ENCODE data around the gene ID2. TPM values are rescaled to one million over a fixed set of nuclear protein-coding genes. Genes with fewer than 3 reads are reported as not detected.
A peak's percentile ranks its signal among the peaks of the same experiment; 100 is the strongest.

The ID2 gene
- total and polyA plus RNA-seq, 2 of the 13 experiments (the other 11 are each of a cell fraction or from before 2014, with no cell fraction given) = 214 to 719 TPM

- TF ChIP-seq, protein P1, sequence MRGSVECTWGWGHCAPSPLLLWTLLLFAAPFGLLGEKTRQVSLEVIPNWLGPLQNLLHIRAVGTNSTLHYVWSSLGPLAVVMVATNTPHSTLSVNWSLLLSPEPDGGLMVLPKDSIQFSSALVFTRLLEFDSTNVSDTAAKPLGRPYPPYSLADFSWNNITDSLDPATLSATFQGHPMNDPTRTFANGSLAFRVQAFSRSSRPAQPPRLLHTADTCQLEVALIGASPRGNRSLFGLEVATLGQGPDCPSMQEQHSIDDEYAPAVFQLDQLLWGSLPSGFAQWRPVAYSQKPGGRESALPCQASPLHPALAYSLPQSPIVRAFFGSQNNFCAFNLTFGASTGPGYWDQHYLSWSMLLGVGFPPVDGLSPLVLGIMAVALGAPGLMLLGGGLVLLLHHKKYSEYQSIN (CRISPR knock-in tag; IDR thresholded peaks at IDR 0.05; ENCODE audit: borderline replicate concordance) = no peak
- TF ChIP-seq NCOA1 (CRISPR knock-in tag; IDR thresholded peaks at IDR 0.05) (peak; percentile 16; the same call in 1 of the 2 replicates), HMGXB3 (CRISPR knock-in tag; IDR thresholded peaks at IDR 0.05; ENCODE audit: borderline replicate concordance) (no peak), ZNF432 (CRISPR knock-in tag; IDR thresholded peaks at IDR 0.05; ENCODE audit: borderline replicate concordance) (no peak), ZNF687 (CRISPR knock-in tag; IDR thresholded peaks at IDR 0.05) (peak; percentile 63), ATF5 (CRISPR knock-in tag; IDR thresholded peaks at IDR 0.05; ENCODE audit: low read depth) (no peak), ZNF792 (CRISPR knock-in tag; IDR thresholded peaks at IDR 0.05) (no peak), ZNF703 (CRISPR knock-in tag; IDR thresholded peaks at IDR 0.05; ENCODE audit: borderline replicate concordance) (no peak), KDM1A (CRISPR knock-in tag; IDR thresholded peaks at IDR 0.05) (no peak), ZNF746 (CRISPR knock-in tag; IDR thresholded peaks at IDR 0.05) (no peak), MTF2 (CRISPR knock-in tag; IDR thresholded peaks at IDR 0.05; ENCODE audit: borderline replicate concordance) (peak; percentile 86; the same call in 1 of the 2 replicates), SRSF9 (IDR thresholded peaks at IDR 0.05; ENCODE audit: borderline replicate concordance, insufficient read depth, low read depth, low read length, poor library complexity, severe bottlenecking) (no peak), REL (CRISPR knock-in tag; conservative IDR thresholded peaks at IDR 0.05) (no peak), ZNF619 (CRISPR knock-in tag; IDR thresholded peaks at IDR 0.05) (0 out of 2 replicates have a peak, but pooled peaks have one; percentile 15), FOXK1 (CRISPR knock-in tag; IDR thresholded peaks at IDR 0.05; ENCODE audit: borderline replicate concordance, low read depth) (no peak)
- TF ChIP-seq, protein P2, sequence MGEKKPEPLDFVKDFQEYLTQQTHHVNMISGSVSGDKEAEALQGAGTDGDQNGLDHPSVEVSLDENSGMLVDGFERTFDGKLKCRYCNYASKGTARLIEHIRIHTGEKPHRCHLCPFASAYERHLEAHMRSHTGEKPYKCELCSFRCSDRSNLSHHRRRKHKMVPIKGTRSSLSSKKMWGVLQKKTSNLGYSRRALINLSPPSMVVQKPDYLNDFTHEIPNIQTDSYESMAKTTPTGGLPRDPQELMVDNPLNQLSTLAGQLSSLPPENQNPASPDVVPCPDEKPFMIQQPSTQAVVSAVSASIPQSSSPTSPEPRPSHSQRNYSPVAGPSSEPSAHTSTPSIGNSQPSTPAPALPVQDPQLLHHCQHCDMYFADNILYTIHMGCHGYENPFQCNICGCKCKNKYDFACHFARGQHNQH (CRISPR knock-in tag; IDR thresholded peaks at IDR 0.05) = peak; percentile 45; the same call in 1 of the 2 replicates
Observed at GRCh38 chr2:8693157-8693821, 11.4 kb downstream of the ID2 start (continued).

Data from HepG2 (cell line).